ENCODE measurements around the gene REEP5. TPM values are rescaled to one million over a fixed set of nuclear protein-coding genes. Genes with fewer than 3 reads are reported as not detected.

The REEP5 gene
- total RNA-seq, 1 experiment from 2014 or later, result 50.5 TPM

- ChIA-PET POLR2A (ENCODE audit: low non-redundant PET) (interaction anchor here (0.5 kb wide), 1 partner anchor 124 kb away, joined by 3 read pairs; no protein-coding TSS in a partner anchor), CTCF (no interaction called here)
- Histone ChIP-seq H3K27ac (ENCODE audit: low read depth, low read length, poor library complexity, severe bottlenecking) (no peak overlapping the region), H3K36me3 (ENCODE audit: insufficient read depth, low read length, poor library complexity, severe bottlenecking) (no peaks in the 10 kb centered on the region), H3K9me3 (ENCODE audit: low read depth, low read length, poor library complexity, severe bottlenecking) (no peaks in the 10 kb centered on the region), H3K27me3 (replicated peaks; ENCODE audit: insufficient read depth, low read depth, low read length, poor library complexity) (no peaks in the 10 kb centered on the region), H3K4me1 (ENCODE audit: insufficient read depth, low read length, poor library complexity, severe bottlenecking) (peaks cover 22% of the 10 kb centered on the region), H3K4me3 (ENCODE audit: low read depth, low read length, poor library complexity, severe bottlenecking) (no peak overlapping the region)
- TF ChIP-seq EZH2 (IDR thresholded peaks at IDR 0.05; ENCODE audit: borderline replicate concordance, low read depth, low read length, poor library complexity, severe bottlenecking) (no peak), CTCF (conservative IDR thresholded peaks at IDR 0.05; ENCODE audit: low read depth, low read length) (no peak)
- intact Hi-C loops (cut with micrococcal nuclease; ENCODE audit: unreplicated experiment), result no loop called here
- BruUV-seq (replicated peaks), result no TSS peak
- peak; percentile 71 for DNase-seq (ENCODE audit: low spot score)
Observed at GRCh38 chr5:112958093-112959088, 36.4 kb upstream of the REEP5 start.

GRCh38 chr5:112957036-112957808 lies 35.2 kb upstream of the REEP5 start:
- Histone ChIP-seq H3K27ac (ENCODE audit: low read depth, low read length, poor library complexity, severe bottlenecking) (no peak overlapping the region), H3K9me3 (ENCODE audit: low read depth, low read length, poor library complexity, severe bottlenecking) (no peaks in the 10 kb centered on the region), H3K36me3 (ENCODE audit: insufficient read depth, low read length, poor library complexity, severe bottlenecking) (no peaks in the 10 kb centered on the region), H3K4me3 (ENCODE audit: low read depth, low read length, poor library complexity, severe bottlenecking) (no peak overlapping the region), H3K27me3 (replicated peaks; ENCODE audit: insufficient read depth, low read depth, low read length, poor library complexity) (no peaks in the 10 kb centered on the region), H3K4me1 (ENCODE audit: insufficient read depth, low read length, poor library complexity, severe bottlenecking) (peaks cover 22% of the 10 kb centered on the region)
- intact Hi-C loops (cut with micrococcal nuclease; ENCODE audit: unreplicated experiment), result no loop called here
- TF ChIP-seq CTCF (conservative IDR thresholded peaks at IDR 0.05; ENCODE audit: low read depth, low read length), result no peak
- no peak for TF ChIP-seq EZH2 (IDR thresholded peaks at IDR 0.05; ENCODE audit: borderline replicate concordance, low read depth, low read length, poor library complexity, severe bottlenecking)
- CTCF ChIA-PET, result no interaction called here
- no peak for DNase-seq (ENCODE audit: low spot score)
- no TSS peak for BruUV-seq (replicated peaks)
- POLR2A ChIA-PET (ENCODE audit: low non-redundant PET), result no interaction called here

DNA sequence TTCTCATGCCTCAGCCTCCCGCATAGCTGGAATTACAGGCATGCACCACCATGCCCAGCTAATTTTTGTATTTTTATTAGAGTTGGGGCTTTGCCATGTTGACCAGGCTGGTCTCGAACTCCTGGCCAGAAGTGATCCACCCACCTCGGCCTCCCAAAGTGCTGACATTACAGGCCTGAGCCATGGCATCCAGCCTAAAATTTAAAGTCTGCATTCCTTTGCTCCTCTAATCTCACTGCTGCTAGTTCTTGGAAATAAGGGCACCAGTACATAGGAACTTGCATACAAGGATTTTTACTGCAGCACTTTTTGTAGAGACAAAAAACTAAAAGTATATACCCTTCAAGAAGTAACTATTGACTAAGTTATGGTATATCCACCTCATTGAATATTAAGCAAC lies 34.6 kb upstream of the REEP5 start:
- H3K27ac ChIP-seq (ENCODE audit: low read depth, low read length, poor library complexity, severe bottlenecking), result no peak overlapping the region
- CTCF ChIA-PET, result no interaction called here
- intact Hi-C loops (cut with micrococcal nuclease; ENCODE audit: unreplicated experiment), result no loop called here

More for the DNA sequence above, 34.6 kb upstream of the REEP5 start:
- no peak for DNase-seq (ENCODE audit: low spot score)
- Histone ChIP-seq H3K4me1 (ENCODE audit: insufficient read depth, low read length, poor library complexity, severe bottlenecking) (peaks cover 22% of the 10 kb centered on the region), H3K9me3 (ENCODE audit: low read depth, low read length, poor library complexity, severe bottlenecking) (no peaks in the 10 kb centered on the region), H3K36me3 (ENCODE audit: insufficient read depth, low read length, poor library complexity, severe bottlenecking) (no peaks in the 10 kb centered on the region), H3K4me3 (ENCODE audit: low read depth, low read length, poor library complexity, severe bottlenecking) (no peak overlapping the region), H3K27me3 (replicated peaks; ENCODE audit: insufficient read depth, low read depth, low read length, poor library complexity) (no peaks in the 10 kb centered on the region)
- no TSS peak for BruUV-seq (replicated peaks)
- POLR2A ChIA-PET (ENCODE audit: low non-redundant PET), result no interaction called here
- no peak for TF ChIP-seq CTCF (conservative IDR thresholded peaks at IDR 0.05; ENCODE audit: low read depth, low read length)
- TF ChIP-seq EZH2 (IDR thresholded peaks at IDR 0.05; ENCODE audit: borderline replicate concordance, low read depth, low read length, poor library complexity, severe bottlenecking), result no peak
